Common myeloid progenitor, CD34-positive (primary cell): ENCODE results near the gene KLF2.
A peak's percentile ranks its signal among the peaks of the same experiment; 100 is the strongest.

ENCODE experiments used
- CTCF ChIA-PET: fragments of 350-600 bp; sonication (Branson Sonifier 250); formaldehyde crosslinking; loops from one replicate; lab custom pipeline; 2021; ENCODE audit warnings: antibody characterized with exemption; lab: Charles Lee
- POLR2A ChIA-PET: fragments of 350-600 bp; sonication (Branson Sonifier 250); formaldehyde crosslinking; loops from one replicate; lab custom pipeline; 2021; ENCODE audit warnings: antibody characterized with exemption; lab: Charles Lee
- DNase-seq, 3 donors: peaks; one replicate each; pipeline versions ENCODE4 v3.0.0 to v3.0.0-alpha.2; 2013
- H3K27ac ChIP-seq, 2 experiments: 1 replicate in 1 of 2; 2 replicates in 1 of 2; pipeline ENCODE4 v1.7.0; 2013; ENCODE audit warnings: inconsistent platforms in 2 of 2, low read length in 2 of 2, mild to moderate bottlenecking in 2 of 2, low read depth in 1 of 2, moderate library complexity in 1 of 2; ENCODE audit not compliant: severe bottlenecking in 2 of 2, insufficient read depth in 1 of 2, poor library complexity in 1 of 2
- H3K27me3 ChIP-seq, 5 experiments: replicated peaks in 2 of 5; 1 replicate in 3 of 5; 2 replicates in 2 of 5; pipeline versions ENCODE4 v1.6.1 to v1.7.0; 2013; ENCODE audit warnings: low read length in 4 of 5, mild to moderate bottlenecking in 2 of 5, moderate library complexity in 2 of 5, inconsistent platforms in 1 of 5; ENCODE audit not compliant: insufficient read depth in 5 of 5, control insufficient read depth in 4 of 5
- H3K36me3 ChIP-seq, 4 experiments: 1 replicate in 2 of 4; 2 replicates in 2 of 4; pipeline versions ENCODE4 v1.6.1 to v1.7.0; 2013; ENCODE audit warnings: low read length in 3 of 4, control low read depth in 1 of 4, mild to moderate bottlenecking in 1 of 4; ENCODE audit not compliant: control insufficient read depth in 4 of 4, insufficient read depth in 4 of 4
- H3K4me1 ChIP-seq, 4 experiments: 1 replicate in 3 of 4; 2 replicates in 1 of 4; pipeline versions ENCODE4 v1.6.1 to v1.7.1; 2013; ENCODE audit warnings: low read length in 3 of 4, mild to moderate bottlenecking in 3 of 4, control low read depth in 1 of 4, inconsistent platforms in 1 of 4, moderate library complexity in 1 of 4; ENCODE audit not compliant: control insufficient read depth in 4 of 4, insufficient read depth in 4 of 4; ENCODE audit errors: control extremely low read depth in 1 of 4
- H3K4me3 ChIP-seq, 7 experiments: 1 replicate in 4 of 7; 2 replicates in 3 of 7; pipeline versions ENCODE4 v1.5.1 to v1.7.0; 2013; ENCODE audit warnings: mild to moderate bottlenecking in 7 of 7, low read length in 6 of 7, moderate library complexity in 6 of 7, inconsistent platforms in 2 of 7, low read depth in 2 of 7, control low read depth in 1 of 7; ENCODE audit not compliant: insufficient read depth in 4 of 7, control insufficient read depth in 1 of 7; ENCODE audit errors: extremely low read depth in 1 of 7
- H3K9me3 ChIP-seq, 5 experiments: 1 replicate in 4 of 5; 2 replicates in 1 of 5; pipeline versions ENCODE4 v1.6.1 to v1.7.1; 2013; ENCODE audit warnings: low read length in 4 of 5, mild to moderate bottlenecking in 2 of 5, inconsistent platforms in 1 of 5, low read depth in 1 of 5, moderate library complexity in 1 of 5; ENCODE audit not compliant: control insufficient read depth in 4 of 5, insufficient read depth in 2 of 5; ENCODE audit errors: control extremely low read depth in 1 of 5
- WGBS: methylation state at CpG from one replicate; pipeline ENCODE4 v1.1.5; 2013; ENCODE audit not compliant: insufficient coverage; 5-methylcytosine and 5-hydroxymethylcytosine counted together

The KLF2 gene

DNA sequence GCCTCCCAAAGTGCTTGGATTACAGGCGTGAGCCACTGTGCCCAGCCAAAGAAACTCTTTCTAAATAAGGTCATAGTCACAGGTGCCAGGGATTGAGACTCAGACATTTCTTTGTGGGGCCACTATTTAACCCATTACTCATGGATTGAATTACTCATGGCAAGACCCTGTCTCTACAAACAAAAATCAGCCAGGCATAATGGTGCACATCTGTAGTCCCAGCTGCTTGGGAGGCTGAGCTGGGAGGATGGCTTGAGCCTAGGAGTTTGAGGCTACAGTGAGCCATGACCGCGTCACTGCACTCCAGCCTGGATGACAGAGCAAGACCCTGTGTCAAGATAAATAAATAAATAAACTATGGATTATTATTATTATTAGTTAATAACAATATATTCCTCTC is 3.6 kb upstream of the KLF2 start:
- Histone ChIP-seq H3K27ac (no peak overlapping the region), H3K27me3 (peaks cover 0 to 36% (median 8%) of the 10 kb centered on the region in 5 experiments), H3K4me1 (peaks cover 3 to 29% (median 25%) of the 10 kb centered on the region in 4 experiments), H3K4me3 (no peak overlapping the region), H3K9me3 (peaks cover 0 to 6% (median 1%) of the 10 kb centered on the region in 5 experiments), H3K36me3 (peaks cover 0 to 3% (median 0%) of the 10 kb centered on the region in 4 experiments)
- DNase-seq = no peak
- POLR2A ChIA-PET = no interaction called here
- no CpG with 5 or more reads among the region's 3 CpGs for WGBS
- CTCF ChIA-PET = no interaction called here

DNA sequence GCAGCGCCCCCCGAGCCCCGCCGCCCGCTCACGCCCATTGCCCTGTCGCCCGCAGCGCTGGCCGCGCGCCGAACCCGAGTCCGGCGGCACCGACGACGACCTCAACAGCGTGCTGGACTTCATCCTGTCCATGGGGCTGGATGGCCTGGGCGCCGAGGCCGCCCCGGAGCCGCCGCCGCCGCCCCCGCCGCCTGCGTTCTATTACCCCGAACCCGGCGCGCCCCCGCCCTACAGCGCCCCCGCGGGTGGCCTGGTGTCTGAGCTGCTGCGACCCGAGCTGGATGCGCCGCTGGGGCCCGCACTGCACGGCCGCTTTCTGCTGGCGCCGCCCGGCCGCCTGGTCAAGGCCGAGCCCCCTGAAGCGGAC is 518 bp downstream of the KLF2 start:
- H3K36me3 ChIP-seq = peaks cover 0 to 15% (median 0%) of the 10 kb centered on the region in 4 experiments
- CTCF ChIA-PET = interaction anchor here (0.6 to 1.3 kb wide), 3 partner anchors 22 to 78 kb away, joined by 3 to 4 read pairs (median 3); no protein-coding TSS in a partner anchor
- peak overlapping the region; percentile 46 to 81 (median 69) for H3K4me3 ChIP-seq
- peaks cover 0 to 2% (median 0%) of the 10 kb centered on the region in 5 experiments for H3K9me3 ChIP-seq
- POLR2A ChIA-PET = interaction anchor here (0.5 to 3.2 kb wide), 12 partner anchors 12 to 127 kb away, joined by 3 to 29 read pairs (median 4); partner anchors contain the start of gene AP1M1
- H3K4me1 ChIP-seq = peaks cover 17 to 53% (median 51%) of the 10 kb centered on the region in 4 experiments
- peak overlapping the region in 1 of 2 experiments; percentile 43 for H3K27ac ChIP-seq
- 5% methylated on average over 51 of the region's 52 CpGs for WGBS
- no peak for DNase-seq
- peaks cover 0 to 45% (median 13%) of the 10 kb centered on the region in 5 experiments for H3K27me3 ChIP-seq

DNA sequence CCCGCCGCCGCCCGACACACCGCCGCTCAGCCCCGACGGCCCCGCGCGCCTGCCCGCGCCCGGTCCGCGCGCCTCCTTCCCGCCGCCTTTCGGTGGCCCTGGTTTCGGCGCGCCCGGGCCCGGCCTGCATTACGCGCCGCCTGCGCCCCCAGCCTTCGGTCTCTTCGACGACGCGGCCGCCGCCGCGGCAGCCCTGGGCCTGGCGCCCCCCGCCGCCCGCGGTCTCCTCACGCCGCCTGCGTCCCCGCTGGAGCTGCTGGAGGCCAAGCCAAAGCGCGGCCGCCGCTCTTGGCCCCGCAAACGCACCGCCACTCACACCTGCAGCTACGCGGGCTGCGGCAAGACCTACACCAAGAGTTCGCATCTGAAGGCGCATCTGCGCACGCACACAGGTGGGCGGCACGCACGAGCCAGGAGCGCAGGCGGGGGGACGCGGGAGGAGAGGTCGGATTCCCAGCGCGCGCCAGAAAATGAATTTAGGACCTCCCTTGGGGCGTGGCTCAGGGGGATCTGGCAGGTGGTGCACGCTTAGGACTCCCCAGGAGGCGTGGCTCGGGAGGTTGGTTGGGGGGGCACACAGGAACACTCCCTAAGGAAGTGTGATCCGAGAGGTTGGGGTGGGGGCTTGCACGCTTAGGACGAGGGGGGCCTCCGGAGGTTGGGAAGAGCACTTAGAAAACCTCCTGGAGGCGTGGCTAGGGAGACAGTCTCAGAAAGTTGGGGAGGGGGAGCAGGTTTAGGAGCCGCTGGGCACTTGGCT is 1.2 kb downstream of the KLF2 start:
- POLR2A ChIA-PET = interaction anchor here (0.5 to 3.2 kb wide), 5 partner anchors 20 to 78 kb away, joined by 3 to 29 read pairs (median 8); no protein-coding TSS in a partner anchor
- WGBS = 12% methylated on average over 78 of the region's 82 CpGs
- peaks cover 0 to 45% (median 11%) of the 10 kb centered on the region in 5 experiments for H3K27me3 ChIP-seq
- CTCF ChIA-PET = no interaction called here
- DNase-seq = peak in 2 of 3 donors; percentile 49 to 53
- peak overlapping the region in 1 of 2 experiments; percentile 43 for H3K27ac ChIP-seq
- peaks cover 0 to 15% (median 0%) of the 10 kb centered on the region in 4 experiments for H3K36me3 ChIP-seq
- peaks cover 0 to 2% (median 0%) of the 10 kb centered on the region in 5 experiments for H3K9me3 ChIP-seq
- peaks cover 19 to 58% (median 55%) of the 10 kb centered on the region in 4 experiments for H3K4me1 ChIP-seq
- H3K4me3 ChIP-seq = peak overlapping the region; percentile 11 to 81 (median 69)

GRCh38 chr19:16326401-16327168 is 2.0 kb downstream of the KLF2 start:
- Histone ChIP-seq H3K4me1 (peaks cover 19 to 58% (median 55%) of the 10 kb centered on the region in 4 experiments), H3K27me3 (peaks cover 0 to 39% (median 11%) of the 10 kb centered on the region in 5 experiments), H3K27ac (peak overlapping the region in 1 of 2 experiments; percentile 60), H3K36me3 (peaks cover 0 to 15% (median 0%) of the 10 kb centered on the region in 4 experiments), H3K9me3 (peaks cover 0 to 2% (median 0%) of the 10 kb centered on the region in 5 experiments), H3K4me3 (peak overlapping the region in 6 of 7 experiments; percentile 63 to 81 (median 70))
- WGBS = 89% methylated on average over 52 of the region's 58 CpGs
- CTCF ChIA-PET = interaction anchor here (7.0 kb wide), 1 partner anchor 80 kb away, joined by 41 read pairs; no protein-coding TSS in a partner anchor
- POLR2A ChIA-PET = interaction anchor here (0.6 to 3.2 kb wide), 4 partner anchors 41 to 63 kb away, joined by 3 to 29 read pairs (median 4); no protein-coding TSS in a partner anchor
- peak in 2 of 3 donors; percentile 31 to 38 for DNase-seq

- ChIA-PET POLR2A (interaction anchor here (0.6 to 3.2 kb wide), 4 partner anchors 12 to 68 kb away, joined by 3 to 17 read pairs (median 10); no protein-coding TSS in a partner anchor), CTCF (interaction anchor here (0.9 to 7.0 kb wide), 5 partner anchors 8 to 80 kb away, joined by 3 to 41 read pairs (median 5); no protein-coding TSS in a partner anchor)
- no peak for DNase-seq
- peaks cover 0 to 2% (median 0%) of the 10 kb centered on the region in 5 experiments for H3K9me3 ChIP-seq
- H3K27me3 ChIP-seq = peaks cover 0 to 39% (median 11%) of the 10 kb centered on the region in 5 experiments
- peaks cover 19 to 58% (median 55%) of the 10 kb centered on the region in 4 experiments for H3K4me1 ChIP-seq
- H3K4me3 ChIP-seq = peak overlapping the region in 5 of 7 experiments; percentile 63 to 81 (median 72)
- peak overlapping the region in 1 of 2 experiments; percentile 60 for H3K27ac ChIP-seq
- peaks cover 0 to 15% (median 0%) of the 10 kb centered on the region in 4 experiments for H3K36me3 ChIP-seq
- WGBS = 74% methylated on average over 10 of the region's 14 CpGs
These were observed 2.5 kb downstream of the KLF2 start for GRCh38 chr19:16327169-16327475.

DNA sequence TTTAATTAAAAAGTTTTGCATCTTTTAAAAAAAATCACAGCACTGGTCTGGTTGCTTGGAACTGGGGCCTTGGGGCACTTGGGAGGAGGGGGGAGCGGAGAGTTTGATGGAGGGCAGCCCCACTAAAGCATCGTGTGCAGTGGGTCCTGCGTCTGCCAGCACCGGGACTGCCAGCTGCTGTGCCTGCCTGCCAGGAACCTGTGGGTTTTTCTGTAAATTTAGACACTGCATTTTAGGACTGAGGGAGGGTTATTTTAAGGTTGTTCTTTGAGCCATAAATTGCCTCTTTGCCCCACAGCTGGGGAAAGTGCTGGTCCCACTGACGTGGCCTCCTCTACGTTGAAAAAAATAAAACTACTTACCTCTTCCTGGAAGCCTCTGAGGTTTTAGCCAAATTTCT is 2.9 kb downstream of the KLF2 start:
- H3K9me3 ChIP-seq = peaks cover 0 to 2% (median 0%) of the 10 kb centered on the region in 5 experiments
- DNase-seq = peak in 2 of 3 donors; percentile 49 to 66
- H3K36me3 ChIP-seq = peaks cover 0 to 15% (median 0%) of the 10 kb centered on the region in 4 experiments
- peak overlapping the region in 6 of 7 experiments; percentile 49 to 81 (median 68) for H3K4me3 ChIP-seq
- H3K27me3 ChIP-seq = peaks cover 0 to 36% (median 9%) of the 10 kb centered on the region in 5 experiments
- 0% methylated on average over 2 of the region's 6 CpGs for WGBS
- peak overlapping the region in 1 of 2 experiments; percentile 60 for H3K27ac ChIP-seq
- ChIA-PET POLR2A (interaction anchor here (0.6 to 3.2 kb wide), 10 partner anchors 8 to 241 kb away, joined by 3 to 17 read pairs (median 4); partner anchors contain the start of gene FAM32A), CTCF (interaction anchor here (0.9 to 7.0 kb wide), 7 partner anchors 9 to 81 kb away, joined by 3 to 41 read pairs (median 5); no protein-coding TSS in a partner anchor)
- H3K4me1 ChIP-seq = peaks cover 19 to 58% (median 55%) of the 10 kb centered on the region in 4 experiments
